HuH-7.5 (cell line): Measurements from ENCODE around the gene HIBCH.
"Not testable (repeated sequence)": the region's sequence is repeated elsewhere in the genome, so short reads cannot be mapped to it uniquely, and the experiment has no call there.

Experiments used
- DNase-seq: peaks from one replicate; pipeline ENCODE4 v3.0.0; 2011; ENCODE audit warnings: low spot score

The HIBCH gene

DNA sequence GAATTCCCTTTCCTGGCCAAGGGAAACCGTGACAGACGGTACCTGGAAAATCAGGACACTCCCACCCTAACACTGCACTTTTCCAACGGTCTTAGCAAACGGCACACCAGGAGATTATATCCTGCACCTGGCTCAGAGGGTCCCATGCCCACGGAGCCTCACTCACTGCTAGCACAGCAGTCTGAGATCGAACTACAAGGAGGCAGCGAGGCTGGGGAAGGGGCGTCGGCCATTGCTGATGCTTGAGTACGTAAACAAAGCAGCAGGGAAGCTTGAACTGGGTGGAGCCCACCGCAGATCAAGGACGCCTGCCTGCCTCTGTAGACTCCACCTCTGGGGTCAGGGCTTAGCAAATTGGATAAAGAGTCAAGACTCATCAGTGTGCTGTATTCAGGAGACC lies 95.6 kb downstream of the HIBCH start:
- not testable (repeated sequence) for DNase-seq

DNA sequence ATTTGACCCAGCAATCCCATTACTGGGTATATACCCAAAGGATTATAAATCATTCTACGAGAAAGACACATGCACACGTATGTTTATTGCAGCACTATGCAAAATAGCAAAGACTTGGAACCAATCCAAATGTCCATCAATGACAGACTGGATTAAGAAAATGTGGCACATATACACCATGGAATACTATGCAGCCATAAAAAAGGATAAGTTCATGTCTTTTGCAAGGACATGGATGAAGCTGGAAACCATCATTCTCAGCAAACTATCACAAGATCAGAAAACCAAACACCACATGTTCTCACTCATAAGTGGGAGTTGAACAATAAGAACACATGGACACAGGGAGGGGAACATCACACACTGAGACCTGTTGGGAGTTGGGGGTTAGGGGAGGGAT lies 96.9 kb downstream of the HIBCH start:
- not testable (repeated sequence) for DNase-seq

DNA sequence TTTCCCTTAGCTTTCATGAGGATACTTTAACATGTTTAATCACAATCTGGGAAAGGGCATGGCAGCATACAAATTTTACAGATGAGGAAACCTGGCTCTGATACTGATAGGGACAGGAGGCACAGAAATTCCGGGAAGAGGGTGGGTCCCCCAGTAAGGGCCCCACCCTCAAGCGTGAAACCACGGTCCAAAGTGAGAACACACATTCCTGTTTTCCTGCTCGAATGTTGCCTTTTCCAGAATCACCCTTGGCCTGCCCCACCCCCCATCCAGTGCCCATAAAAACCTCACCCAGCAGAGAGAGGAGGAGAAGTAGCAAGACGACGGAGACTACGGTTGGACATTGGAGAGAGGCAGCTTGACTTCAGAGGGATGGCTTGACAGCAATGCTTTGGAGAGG lies 98.2 kb downstream of the HIBCH start:
- DNase-seq = no peak

DNA sequence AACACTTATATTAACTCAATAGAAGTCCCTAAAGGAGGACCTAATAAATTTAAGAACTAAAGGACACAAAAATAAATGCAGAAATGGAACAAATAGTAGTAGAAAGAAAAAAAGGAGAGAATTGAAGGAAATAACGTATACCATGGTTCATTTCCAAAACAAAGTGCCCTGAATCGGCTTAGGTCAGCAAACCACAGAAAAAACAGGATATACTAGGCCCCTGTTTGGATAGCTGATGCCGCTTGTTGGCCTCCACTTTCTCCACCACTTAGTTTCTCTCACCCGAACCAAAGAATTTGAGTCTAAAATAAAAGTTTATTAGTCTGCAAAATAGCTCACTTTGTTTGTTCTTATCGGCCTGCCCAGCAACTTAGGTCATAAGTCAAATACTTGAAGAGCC lies 100.4 kb downstream of the HIBCH start:
- DNase-seq = no peak

DNA sequence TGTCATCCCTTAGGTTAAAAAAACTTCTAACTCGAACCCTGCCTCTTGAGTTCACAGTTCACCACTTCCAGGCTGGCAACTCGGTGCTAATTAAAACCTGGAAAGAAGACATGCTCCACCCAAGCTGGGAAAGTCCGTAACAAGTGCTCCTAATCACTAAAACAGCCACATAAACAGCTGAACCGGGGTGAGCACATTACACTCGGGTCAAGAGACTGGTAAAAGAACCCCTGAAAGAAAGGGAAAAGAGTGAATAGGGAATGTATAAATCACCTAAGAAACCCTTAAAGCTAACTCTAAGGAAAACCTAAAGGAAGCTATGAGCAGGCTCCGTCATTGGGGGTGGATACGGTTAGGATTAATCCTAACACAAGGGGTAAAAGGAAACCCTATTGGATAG lies 102.0 kb downstream of the HIBCH start:
- no peak for DNase-seq

DNA sequence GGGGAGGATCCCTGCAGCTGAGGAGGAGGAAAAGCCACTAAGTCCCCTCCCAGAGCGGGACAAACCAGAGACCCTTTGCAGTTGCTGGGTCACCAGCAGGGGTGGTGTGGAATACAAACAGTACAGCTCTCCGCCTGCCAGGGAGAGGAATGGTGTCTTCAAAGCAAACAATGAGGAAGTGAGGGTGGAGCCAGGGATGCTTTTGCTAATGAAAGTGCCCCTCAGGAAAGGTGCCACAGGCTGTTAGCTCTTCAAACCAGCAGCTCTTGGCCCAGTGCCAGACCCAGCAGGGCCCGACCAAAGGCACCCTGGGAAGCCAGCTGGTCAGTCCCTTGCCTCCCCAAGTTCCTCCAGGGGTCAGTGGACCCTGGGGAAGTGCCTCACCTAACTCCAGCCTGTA lies 102.8 kb downstream of the HIBCH start:
- no peak for DNase-seq

DNA sequence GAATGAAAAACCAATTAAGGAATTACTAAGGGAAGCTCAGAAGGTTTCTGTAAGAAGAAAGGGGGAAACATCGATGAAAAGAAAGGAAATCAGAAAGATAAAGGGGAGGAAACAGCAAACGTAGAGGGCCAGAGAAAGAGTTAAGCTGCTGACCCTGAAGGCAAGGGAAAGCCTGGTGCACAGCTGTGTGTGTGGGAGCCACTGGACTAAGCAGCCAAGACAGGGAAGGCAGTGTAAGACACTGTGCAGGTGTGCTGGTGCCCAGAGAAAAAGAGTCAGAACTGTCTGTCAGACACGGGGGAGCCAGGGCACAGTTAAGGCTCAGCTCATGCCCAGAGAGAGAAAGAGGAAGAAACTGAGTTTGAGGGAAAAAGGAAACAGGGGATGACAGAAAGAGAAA lies 104.0 kb downstream of the HIBCH start:
- no peak for DNase-seq

DNA sequence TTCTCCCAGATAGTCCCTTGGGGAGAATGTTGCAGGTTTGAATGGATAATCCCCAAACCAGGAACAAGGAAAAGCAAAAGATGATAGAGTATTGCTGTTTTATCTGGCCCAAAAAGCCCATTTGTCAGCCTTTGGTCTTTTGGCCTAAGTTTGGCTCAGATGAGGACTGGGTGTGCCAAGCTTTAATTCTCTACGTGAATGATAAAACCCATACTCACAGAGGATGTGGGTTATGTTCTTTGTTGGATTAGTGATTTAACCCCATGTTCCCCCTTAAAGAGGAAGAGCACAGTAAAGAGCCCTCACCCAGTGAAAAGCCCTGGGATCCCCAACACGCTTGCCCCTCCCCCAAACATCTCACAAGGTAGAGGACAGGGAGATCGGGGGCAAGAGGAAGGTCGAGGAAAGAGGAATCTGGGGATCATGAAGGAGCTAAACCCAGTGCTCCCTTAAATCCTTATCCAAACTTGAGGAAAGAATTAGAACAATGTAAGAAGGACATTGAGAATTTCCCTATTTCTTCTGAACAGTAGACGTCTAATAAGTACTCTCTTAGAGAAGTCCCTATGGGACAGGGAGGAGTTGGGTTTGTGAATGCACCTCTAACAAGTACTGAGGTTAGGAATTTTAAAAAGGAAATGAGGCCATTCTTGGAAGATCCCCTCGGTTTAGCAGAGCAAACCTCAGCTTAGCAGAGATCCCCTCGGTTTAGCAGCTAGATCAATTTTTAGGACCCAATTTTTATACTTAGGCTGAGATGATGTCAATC lies 105.0 kb downstream of the HIBCH start:
- DNase-seq = no peak

DNA sequence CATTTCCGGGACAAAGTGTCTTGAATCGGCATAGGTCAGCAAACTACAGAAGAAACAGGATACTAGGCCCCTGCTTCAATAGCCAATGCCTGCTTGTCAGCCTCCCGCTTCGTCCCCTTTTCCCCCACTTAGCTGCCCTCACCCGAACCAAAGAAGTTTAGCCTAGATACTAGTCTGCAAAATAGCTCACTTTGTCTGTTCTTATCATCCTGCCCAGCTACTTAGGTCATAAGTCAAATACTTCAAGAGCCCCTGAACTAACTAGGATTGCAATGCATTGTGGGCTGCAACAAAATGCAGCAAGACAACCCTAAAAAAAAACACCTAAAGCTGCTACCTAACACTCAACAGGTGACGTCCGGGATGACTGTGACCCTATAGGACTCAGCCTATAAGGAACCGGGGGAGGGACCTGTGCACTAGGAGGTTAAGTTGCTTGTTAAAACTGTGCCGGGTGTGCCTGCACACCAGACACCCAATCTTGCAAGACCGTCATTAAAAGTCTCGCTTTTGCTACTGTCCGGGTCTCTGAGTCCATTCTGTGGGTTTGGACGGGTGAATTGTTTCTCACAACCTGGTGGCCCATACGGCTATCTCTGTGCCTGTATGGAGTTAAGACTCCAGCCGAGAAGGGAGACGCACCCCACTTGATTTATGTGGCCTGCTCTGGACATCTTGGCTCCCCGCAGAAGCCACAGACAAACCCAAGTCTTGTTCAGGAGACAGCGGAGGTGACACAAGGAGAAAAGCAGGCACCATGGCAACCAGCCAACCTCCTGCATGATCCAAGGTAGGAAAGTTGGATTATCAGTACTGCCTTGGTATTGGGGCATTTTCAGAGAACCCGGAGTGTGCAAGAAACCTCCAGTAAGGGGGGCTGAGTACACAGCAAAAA lies 105.9 kb downstream of the HIBCH start:
- no peak for DNase-seq

DNA sequence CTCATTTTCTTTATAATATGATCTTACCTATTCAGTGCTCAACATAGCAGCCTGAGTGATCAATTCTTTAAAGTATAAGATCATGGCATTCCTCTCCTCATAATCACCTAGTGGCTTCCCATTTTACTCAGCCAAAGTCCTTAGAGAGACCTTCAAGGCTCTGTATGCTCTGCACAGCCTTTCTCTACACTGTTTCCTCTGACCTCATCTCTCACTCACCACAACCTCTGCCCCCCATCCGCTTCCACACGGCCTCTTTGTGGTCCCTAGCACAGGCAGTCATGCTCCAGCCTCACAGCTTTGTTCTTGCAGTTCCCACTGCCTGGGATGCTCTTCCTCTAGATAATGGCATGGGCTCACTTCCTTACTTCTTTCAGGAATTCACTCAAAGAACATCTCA lies 109.2 kb downstream of the HIBCH start:
- no peak for DNase-seq

DNA sequence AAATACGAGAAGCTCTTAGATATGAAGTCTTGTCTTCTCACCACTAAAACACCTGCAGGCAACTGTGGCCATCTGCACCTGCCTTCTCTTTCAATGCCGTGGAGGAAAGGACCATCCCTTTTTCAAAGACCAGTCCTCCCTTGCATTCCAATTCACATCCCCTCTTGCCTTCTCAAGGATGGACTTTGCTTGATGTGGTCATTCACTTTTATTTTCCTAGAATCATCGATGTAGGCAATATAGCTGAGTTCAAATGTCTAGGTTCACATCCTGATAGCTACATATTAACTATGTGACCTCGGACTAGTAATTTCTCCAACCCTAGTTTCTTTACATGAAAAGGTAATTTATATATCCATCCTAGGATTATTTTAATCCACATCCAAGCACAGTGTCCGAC lies 110.1 kb downstream of the HIBCH start:
- DNase-seq = no peak

DNA sequence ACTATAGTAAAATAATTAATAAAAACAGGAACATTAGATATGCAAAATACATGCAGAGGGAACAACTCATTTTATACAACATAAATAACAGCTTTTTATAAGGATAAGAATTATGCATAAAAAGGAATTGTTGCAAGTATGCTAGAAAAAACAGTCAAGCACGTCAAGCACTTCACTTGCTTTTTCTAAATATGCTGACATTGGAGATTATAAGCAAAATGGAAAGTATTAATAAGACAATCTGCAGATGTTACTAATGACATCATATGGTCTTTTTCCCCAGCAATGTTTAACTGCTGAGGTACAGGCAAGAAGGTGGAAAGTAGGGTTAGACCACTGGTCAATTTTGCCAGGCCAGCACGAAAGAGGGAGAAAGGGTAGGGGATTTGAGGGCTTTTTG lies 111.7 kb downstream of the HIBCH start:
- no peak for DNase-seq

DNA sequence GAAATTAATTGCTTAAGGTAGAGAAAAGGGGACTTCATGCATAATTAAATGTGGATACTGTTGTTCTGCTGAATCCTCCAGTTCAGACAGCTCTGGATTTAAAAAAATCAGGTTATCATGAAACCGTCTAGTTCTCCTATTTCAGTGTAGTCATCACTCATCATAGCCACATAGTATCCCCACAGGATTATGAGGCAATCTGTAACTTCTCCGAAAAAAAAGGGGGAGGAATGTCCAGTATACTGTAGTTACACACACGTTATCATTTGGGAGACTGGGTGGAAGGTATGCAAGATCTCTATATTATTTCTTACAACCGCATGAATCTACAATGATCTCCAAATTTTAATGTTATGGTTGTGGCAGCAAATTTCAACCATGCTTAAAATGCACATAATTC lies 114.0 kb downstream of the HIBCH start:
- DNase-seq = no peak

DNA sequence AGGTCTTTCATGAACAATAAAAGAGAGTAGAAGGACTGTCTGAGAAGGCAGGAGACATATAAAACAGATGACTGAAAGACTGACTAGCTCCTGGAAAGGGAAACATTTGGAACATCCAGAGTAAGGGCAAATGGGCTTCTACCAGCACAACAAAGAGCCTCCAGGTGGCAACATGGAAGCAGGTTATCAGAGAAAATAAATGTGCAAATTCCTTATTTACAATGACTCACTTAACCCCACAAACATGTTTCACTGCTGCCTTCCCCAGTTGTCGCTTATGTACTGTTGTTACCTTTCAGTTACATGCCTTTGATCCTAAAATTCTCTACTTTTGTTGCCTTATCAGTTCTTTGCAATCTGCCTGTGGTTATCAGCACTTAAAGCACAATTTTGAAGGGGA lies 117.0 kb downstream of the HIBCH start:
- no peak for DNase-seq

DNA sequence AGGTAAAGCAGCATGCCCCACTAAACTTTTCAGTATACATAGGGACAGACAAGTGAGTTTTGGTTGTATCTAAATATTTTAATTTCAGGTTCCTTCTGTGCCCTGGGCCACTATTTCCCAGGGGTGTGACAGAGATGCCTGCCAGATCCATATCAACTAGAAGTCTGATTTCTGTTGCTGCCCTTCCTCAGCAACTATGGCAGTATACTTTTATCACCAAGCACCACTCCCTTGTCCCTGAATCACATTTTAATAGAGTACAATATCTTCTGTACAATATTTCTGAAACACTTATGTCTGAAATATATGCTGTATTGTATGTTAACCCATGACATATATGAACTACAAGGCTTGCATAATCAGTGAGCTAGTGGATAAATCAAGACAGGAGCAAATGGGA lies 117.6 kb downstream of the HIBCH start:
- DNase-seq = no peak

DNA sequence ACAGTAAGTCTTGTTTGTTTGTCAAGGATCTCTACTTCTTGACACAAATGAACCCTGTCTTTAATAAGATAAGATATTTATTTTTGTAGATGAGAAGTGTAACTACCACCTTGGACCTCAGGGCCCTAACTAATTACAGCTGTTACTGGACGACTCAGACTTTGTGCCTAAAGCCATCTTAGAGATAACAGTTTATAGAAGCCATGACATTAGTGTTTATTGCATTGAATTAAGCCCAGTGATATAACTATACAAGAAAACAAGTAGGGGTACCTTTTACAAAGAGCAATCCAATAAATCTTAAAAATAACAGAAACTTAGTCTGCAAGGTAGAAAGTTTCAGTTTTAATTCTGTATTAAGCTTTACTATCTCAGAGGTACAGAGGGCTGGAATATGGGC lies 119.0 kb downstream of the HIBCH start:
- DNase-seq = no peak

DNA sequence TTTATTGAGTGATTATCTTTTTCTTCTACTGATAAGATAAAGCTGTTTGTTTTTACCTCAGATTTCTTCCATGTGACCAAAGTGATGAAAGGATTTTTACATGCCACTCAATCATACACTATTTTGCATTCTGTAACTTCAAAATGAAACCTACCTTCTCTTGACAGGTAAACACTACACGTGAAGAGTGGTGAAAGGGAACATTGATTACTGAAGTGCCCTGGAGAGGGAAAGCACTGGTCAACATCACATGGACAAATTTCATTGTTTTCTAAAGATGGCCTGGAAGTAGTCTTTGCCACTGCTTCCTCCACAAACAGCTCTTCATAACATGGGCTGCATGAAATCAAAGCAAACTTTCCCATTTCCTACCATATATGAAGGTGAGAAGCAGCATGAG lies 120.1 kb downstream of the HIBCH start:
- DNase-seq = no peak

DNA sequence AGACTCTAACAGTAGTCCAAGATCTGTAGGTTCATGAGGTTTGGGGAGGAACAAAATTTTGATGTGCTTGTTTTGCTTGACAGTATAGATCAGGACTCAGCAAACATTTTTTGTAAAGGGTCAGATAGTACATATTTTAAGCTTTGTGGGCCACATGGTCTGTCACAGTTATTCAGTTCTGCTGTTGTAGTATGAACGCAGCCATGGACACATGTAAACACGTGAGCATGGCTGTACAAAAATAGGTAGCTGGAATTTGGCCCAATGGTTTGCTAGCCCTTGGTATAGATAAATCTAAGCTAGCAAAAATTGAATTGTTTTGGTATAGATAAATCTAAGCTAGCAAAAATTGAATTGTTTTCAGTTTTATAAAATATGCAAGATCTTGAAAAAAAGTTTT lies 120.5 kb downstream of the HIBCH start:
- DNase-seq = no peak

DNA sequence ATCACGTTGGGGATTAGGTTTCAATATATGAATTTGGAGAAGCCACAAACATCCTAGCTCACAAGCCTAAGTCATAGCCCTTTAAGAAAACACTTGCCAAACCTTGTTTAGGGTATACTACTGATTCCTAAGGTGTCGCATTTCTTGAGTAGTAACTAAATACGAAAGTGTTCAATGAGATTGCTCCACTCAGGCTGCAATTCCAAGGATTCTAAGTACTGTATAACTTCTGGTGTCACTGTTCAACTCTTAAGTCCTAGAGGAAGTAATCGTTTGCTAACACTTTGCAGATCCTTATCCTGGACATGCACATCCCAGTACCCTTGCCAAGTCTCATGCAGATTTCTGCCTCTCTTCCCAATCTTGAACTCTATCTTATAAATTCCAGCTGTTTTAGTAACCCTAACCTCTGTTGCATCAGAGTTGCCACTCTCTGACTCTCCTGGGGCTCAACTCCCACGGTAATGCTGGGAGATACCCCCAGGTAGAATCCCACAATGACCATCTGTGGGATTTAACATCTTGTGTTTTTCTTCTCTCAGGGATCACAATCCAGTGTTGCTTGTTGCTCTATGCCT lies 122.4 kb downstream of the HIBCH start:
- DNase-seq = no peak

DNA sequence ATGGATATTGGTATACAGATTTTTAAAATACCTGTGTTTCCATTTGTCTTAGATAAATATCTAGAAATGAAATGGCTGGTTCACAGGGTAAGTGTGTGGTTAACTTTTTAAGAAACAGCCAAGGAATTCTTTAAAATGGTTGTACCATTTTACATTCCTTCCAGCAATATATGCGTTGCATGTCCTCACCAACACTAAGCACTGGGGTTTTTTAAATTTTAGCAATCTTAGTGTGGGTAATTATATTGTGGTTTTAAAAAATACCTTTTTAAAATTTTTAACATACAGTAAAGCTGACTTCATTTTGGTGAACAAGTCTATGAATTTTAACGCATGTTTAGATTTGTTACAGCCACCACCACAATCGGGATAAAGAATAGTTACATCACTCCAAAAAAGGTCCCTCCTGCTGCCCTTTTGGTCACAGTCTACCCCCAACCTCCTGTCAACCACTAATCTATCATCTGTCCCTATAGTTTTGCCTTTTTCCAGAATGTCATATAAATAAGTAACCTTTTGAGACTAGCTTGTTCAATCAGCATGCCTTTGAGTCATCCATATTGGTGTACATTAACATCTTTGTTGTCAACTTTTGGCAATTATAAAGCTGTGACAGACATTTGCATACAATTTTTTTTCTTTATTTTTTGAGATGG lies 129.0 kb downstream of the HIBCH start:
- no peak for DNase-seq

DNA sequence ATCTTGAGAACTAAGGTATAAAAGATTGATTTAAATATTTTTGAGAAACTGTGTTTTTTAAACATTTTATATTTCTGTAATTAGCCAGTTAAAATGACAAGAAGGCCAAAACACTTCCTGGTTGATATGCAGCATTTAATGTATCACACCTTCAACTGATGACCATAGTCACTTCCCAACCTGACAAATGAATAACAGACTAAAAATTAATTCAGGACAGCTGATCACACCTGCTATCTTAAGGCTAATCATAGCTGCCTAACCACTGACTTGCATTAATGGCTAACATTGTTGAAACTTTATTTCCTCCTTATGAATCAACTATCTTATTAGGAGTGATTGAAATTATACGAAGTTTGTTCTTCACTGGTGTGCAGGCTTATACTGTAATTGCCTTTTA lies 131.3 kb downstream of the HIBCH start:
- no peak for DNase-seq

DNA sequence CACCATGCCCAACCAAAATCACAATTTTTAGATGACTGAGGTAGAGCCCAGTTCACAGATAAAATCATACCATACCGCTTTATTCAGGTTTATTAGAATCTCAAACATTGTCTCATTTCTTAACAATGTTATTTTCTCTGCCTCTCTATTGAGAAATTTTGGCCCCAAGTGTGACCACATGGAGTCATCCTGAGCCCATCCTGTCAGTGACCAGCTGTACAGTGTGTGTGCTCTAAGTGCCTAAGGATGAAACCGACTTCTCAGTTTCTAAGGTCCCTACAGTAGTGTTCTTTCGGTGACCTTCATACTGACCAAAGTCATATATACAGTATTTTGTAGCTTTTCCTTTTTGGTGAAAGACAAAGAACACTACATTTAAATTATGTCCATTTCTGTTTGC lies 133.4 kb downstream of the HIBCH start:
- DNase-seq = no peak

DNA sequence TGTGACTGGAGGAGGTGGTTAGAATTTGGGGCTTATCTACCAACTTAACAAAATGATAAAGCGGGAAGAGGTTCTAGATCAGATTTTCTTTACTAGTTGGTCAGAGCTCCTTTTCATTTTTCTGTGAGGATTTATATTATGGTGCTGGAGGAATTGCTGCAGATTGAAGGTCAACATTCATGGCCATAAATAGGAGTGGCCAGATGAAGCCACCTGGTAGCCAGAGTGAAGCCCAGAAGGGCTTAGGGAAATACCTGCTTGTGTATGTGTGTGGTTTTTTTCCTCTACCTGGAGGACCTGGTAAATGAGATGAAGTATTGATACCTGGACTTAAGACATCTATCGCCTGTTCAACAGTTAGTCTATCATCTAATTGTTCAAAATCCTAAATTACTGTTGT lies 134.2 kb downstream of the HIBCH start:
- DNase-seq = no peak
